ENCODE results near the gene TSHZ3. TPM values are rescaled to one million over a fixed set of nuclear protein-coding genes. Genes with fewer than 3 reads are reported as not detected.

Gene TSHZ3
- total and polyA plus RNA-seq, 7 donors = 0.53 to 6.7 (median 2.2) TPM

DNA sequence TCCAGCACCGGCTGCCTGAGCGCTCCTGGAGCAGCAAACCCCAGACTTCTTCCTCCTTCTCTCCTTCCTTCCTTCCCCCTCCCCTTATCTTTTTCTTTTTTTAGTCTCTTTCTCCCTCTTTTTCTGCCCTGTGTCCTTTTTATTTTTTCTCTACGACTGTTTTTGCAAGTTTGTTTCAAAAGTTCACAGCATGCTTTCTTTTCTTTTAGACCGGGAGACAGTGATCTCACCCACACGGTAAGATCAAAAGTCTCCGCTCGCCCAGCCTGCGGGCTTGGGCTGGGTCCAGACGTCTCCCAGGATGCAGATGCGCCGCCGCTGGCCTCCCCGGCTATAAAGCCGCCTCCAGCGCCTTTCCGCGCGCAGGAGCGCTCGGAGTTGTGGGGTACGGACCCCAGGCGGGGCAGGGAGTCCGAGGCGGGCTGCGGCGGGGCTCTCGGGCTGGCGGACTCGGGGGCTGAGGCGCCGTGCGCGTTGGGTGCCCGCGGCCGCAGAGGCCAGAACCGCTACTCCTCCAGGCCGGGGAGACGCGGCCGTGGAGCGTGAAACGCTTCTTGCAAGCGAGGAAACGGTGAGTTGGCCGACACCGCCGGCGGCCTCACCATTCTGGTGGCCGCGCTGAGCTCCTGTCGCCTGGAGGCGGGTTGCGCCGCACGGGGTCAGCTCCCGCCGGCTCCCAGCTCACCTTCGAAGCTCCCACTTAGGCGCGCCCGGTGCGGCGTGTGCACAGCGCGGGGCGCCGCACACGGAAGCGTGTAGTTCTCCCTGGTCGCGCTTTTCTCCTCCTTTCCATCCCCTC, 2.0 kb upstream of the TSHZ3 start:
- peak in 3 of 4 donors; percentile 25 to 35 (median 26) for ATAC-seq

DNA sequence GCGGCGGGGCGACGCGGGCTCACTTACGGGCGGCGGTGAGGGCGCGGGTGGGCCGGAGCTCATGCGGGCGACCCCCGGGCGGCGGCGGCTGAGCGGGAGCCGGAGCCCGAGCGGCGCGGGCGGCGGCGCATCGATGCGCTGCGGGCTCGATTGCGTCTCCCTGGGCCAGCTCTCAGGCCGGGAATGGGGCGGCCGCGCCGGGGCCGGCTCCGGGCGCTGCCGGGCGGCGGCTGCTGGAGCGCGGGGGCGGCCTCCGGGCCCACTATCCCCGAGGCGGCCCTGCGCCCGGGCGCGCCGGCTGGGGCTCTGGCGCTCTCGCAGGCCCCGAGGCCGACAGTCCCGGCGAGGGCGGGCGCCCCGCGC, 1.4 kb upstream of the TSHZ3 start:
- Histone ChIP-seq H3K4me1 (peaks cover 9% of the 10 kb centered on the region), H3K9me3 (no peaks in the 10 kb centered on the region), H3K27ac (peak overlapping the region; percentile 74), H3K4me3 (peak overlapping the region; percentile 80), H3K36me3 (ENCODE audit: insufficient read depth in 1 of 2, low read depth in 1 of 2) (no peaks in the 10 kb centered on the region), H3K27me3 (ENCODE audit: insufficient read depth in 3 of 3, low read length in 2 of 3) (peaks cover 0 to 68% (median 37%) of the 10 kb centered on the region in 3 donors)
- intact Hi-C loops (cut with DNase I) = loop anchor here in 1 of 2 donors (10.0 kb wide), 1 partner anchor 666 kb away; no protein-coding TSS in a partner anchor
- DNase-seq (peak; percentile 67), ATAC-seq (peak; percentile 42 to 58 (median 46))
- 0 to 1% (median 0%) methylated on average over 14 to 63 of the region's 63 CpGs for WGBS, 3 donors
- TF ChIP-seq CTCF (IDR thresholded peaks at IDR 0.05) = no peak

More for the DNA sequence above, 2.0 kb upstream of the TSHZ3 start:
- Histone ChIP-seq H3K27ac (peak overlapping the region; percentile 30), H3K27me3 (ENCODE audit: insufficient read depth in 3 of 3, low read length in 2 of 3) (peaks cover 0 to 74% (median 37%) of the 10 kb centered on the region in 3 donors), H3K4me3 (peak overlapping the region; percentile 80), H3K9me3 (no peaks in the 10 kb centered on the region), H3K36me3 (ENCODE audit: insufficient read depth in 1 of 2, low read depth in 1 of 2) (no peaks in the 10 kb centered on the region), H3K4me1 (peaks cover 9% of the 10 kb centered on the region)
- peak in 1 of 2 donors; percentile 39 for DNase-seq
- WGBS, 3 donors = 0 to 1% (median 1%) methylated on average over 43 to 72 of the region's 72 CpGs
- intact Hi-C loops (cut with DNase I) = loop anchor here in 1 of 2 donors (10.0 kb wide), 1 partner anchor 666 kb away; no protein-coding TSS in a partner anchor
- no peak for TF ChIP-seq CTCF (IDR thresholded peaks at IDR 0.05)

GRCh38 chr19:31350033-31350692, 927 bp upstream of the TSHZ3 start:
- 0% methylated on average over 29 to 61 of the region's 61 CpGs for WGBS, 3 donors
- Histone ChIP-seq H3K27ac (peak overlapping the region; percentile 74), H3K27me3 (ENCODE audit: insufficient read depth in 3 of 3, low read length in 2 of 3) (peaks cover 0 to 65% (median 37%) of the 10 kb centered on the region in 3 donors), H3K4me1 (peaks cover 9% of the 10 kb centered on the region), H3K4me3 (peak overlapping the region; percentile 80), H3K9me3 (no peaks in the 10 kb centered on the region), H3K36me3 (ENCODE audit: insufficient read depth in 1 of 2, low read depth in 1 of 2) (no peaks in the 10 kb centered on the region)
- ATAC-seq (peak in 1 of 4 donors; percentile 29), DNase-seq (peak; percentile 40 to 63)
- no peak for TF ChIP-seq CTCF (IDR thresholded peaks at IDR 0.05)
- intact Hi-C loops (cut with DNase I) = loop anchor here in 1 of 2 donors (10.0 kb wide), 1 partner anchor 665 kb away; no protein-coding TSS in a partner anchor

DNA sequence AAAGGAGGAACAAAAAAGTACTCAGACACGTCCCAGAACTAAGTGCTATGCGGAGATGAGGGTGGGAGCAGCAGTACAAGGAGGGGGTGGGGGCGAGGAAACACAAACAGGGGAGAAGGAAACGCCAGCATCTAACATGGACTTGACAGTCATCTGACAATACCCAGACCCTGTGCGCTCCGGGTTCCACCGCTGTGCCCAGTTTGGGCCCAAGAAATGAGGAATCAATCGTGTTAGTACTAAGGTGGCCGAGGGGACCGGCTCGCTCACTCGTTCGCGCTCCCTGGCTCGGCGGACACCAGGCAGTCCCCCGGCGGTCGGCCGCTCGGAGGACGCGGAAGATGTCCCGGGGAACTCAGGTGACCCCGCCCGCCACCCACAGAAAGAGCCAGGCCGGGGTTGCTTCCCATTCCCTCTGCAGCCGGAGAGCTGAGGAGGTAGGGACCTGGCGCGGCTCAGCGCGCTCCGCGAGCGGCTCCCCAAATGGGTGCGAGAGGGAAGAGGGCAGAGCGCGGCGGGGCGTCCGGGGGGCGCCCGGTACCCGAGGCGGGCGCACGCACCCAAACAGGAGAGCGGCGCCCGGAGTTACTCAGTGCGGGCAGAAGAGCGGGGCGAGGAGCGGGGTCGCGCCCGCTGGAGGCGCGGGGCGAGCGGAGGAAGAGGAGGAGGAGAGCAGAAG, 616 bp downstream of the TSHZ3 start:
- DNase-seq = peak in 1 of 2 donors; percentile 41
- Histone ChIP-seq H3K36me3 (ENCODE audit: insufficient read depth in 1 of 2, low read depth in 1 of 2) (no peaks in the 10 kb centered on the region), H3K27ac (peak overlapping the region; percentile 74), H3K27me3 (ENCODE audit: insufficient read depth in 3 of 3, low read length in 2 of 3) (peaks cover 0 to 56% (median 25%) of the 10 kb centered on the region in 3 donors), H3K4me1 (peaks cover 9% of the 10 kb centered on the region), H3K9me3 (no peaks in the 10 kb centered on the region), H3K4me3 (peak overlapping the region; percentile 80)
- 1 to 3% (median 2%) methylated on average over 41 to 61 of the region's 61 CpGs for WGBS, 3 donors
- TF ChIP-seq CTCF (IDR thresholded peaks at IDR 0.05) = no peak
- peak in 3 of 4 donors; percentile 4 to 24 (median 22) for ATAC-seq
- intact Hi-C loops (cut with DNase I) = loop anchor here in 1 of 2 donors (5.0 kb wide), 1 partner anchor 131 kb away; no protein-coding TSS in a partner anchor

Data from psoas muscle (tissue), 8 donors.